ENCODE measurements around the gene TRAPPC12.

- TF ChIP-seq CTCF (conservative IDR thresholded peaks at IDR 0.05 in 1 of 2, IDR thresholded peaks at IDR 0.05 in 1 of 2; ENCODE audit: extremely low read depth in 1 of 2, insufficient read depth in 1 of 2, low read depth in 1 of 2, low read length in 2 of 2) (no peak), EZH2 (IDR thresholded peaks at IDR 0.05; ENCODE audit: borderline replicate concordance, low read length) (no peak)
These were observed 110.2 kb downstream of the TRAPPC12 start for GRCh38 chr2:3489764-3490115.
